AG04450 (cell line): ENCODE measurements around the gene ICAM3. TPM values are rescaled to one million over a fixed set of nuclear protein-coding genes. Genes with fewer than 3 reads are reported as not detected.
A peak's percentile ranks its signal among the peaks of the same experiment; 100 is the strongest.

ENCODE experiments used
- CTCF ChIA-PET: fragments of 300-600, 350-600 bp; formaldehyde crosslinking; extraction: SDS; loops from one replicate; lab custom pipeline; 2022; ENCODE audit warnings: antibody characterized with exemption, inconsistent platforms; lab: Charles Lee
- POLR2A ChIA-PET: fragments of 350-600 bp; formaldehyde crosslinking; extraction: SDS; loops from one replicate; lab custom pipeline; 2021; ENCODE audit warnings: antibody characterized with exemption, inconsistent platforms; lab: Yijun Ruan, JAX
- DNase-seq: peaks from one replicate; pipeline ENCODE4 v3.0.0-alpha.2; 2011; ENCODE audit warnings: low read depth, low spot score
- H3K27ac ChIP-seq: one replicate; pipeline ENCODE4 v1.5.1; 2012; ENCODE audit warnings: low read depth, low read length, control low read depth
- H3K27me3 ChIP-seq: one replicate; pipeline ENCODE4 v1.6.0; 2012; ENCODE audit warnings: low read length; ENCODE audit not compliant: control insufficient read depth, insufficient read depth
- H3K4me3 ChIP-seq: 2 replicates; pipeline ENCODE4 v1.5.1; 2011; ENCODE audit warnings: mild to moderate bottlenecking, low read depth, low read length, control low read depth
- H3K9me3 ChIP-seq: 2 replicates; pipeline ENCODE4 v1.5.1; 2012; ENCODE audit warnings: low read length; ENCODE audit not compliant: control insufficient read depth, insufficient read depth
- CTCF ChIP-seq: IDR thresholded peaks from 2 replicates; pipeline ENCODE4 v1.5.1; 2011; ENCODE audit warnings: low read depth, low read length, control low read depth, inconsistent platforms
- polyA plus RNA-seq: library from polyadenylated mRNA; depleted of rRNA; stranded (reverse); fragments of >200 nt; gene quantifications from 2 replicates; pipeline ENCODE4 v1.2.3, GENCODE V29; 2011

Gene ICAM3
- polyA plus RNA-seq, 1 experiment, result 6.7 TPM

- no peak for TF ChIP-seq CTCF
- POLR2A ChIA-PET, result interaction anchor here (0.5 to 4.1 kb wide), 6 partner anchors 8 to 45 kb away, joined by 3 to 25 read pairs (median 5); partner anchors contain the start of genes ICAM1 and RAVER1
- peak overlapping the region; percentile 31 for H3K27ac ChIP-seq
- peaks cover 16% of the 10 kb centered on the region for H3K9me3 ChIP-seq
- no peak for DNase-seq
- CTCF ChIA-PET, result interaction anchor here (0.6 to 1.8 kb wide), 4 partner anchors 17 to 666 kb away, joined by 3 to 4 read pairs (median 3); no protein-coding TSS in a partner anchor
- peak overlapping the region; percentile 63 for H3K4me3 ChIP-seq
- H3K27me3 ChIP-seq, result no peaks in the 10 kb centered on the region
Measured at GRCh38 chr19:10288662-10289166, 50.7 kb downstream of the ICAM3 start.

- Histone ChIP-seq H3K27me3 (no peaks in the 10 kb centered on the region), H3K9me3 (no peaks in the 10 kb centered on the region; the same call in 1 of the 2 replicates), H3K27ac (peak within 1 kb of the TSS; percentile 21), H3K4me3 (peak within 1 kb of the TSS; percentile 7; the same call in 1 of the 2 replicates)
- no peak for TF ChIP-seq CTCF
- ChIA-PET POLR2A (interaction anchor here (0.7 to 1.4 kb wide), 5 partner anchors 10 to 47 kb away, joined by 3 to 12 read pairs (median 5); partner anchors contain the start of genes ICAM1 and RAVER1), CTCF (interaction anchor here (0.7 to 2.1 kb wide), 4 partner anchors 18 to 161 kb away, joined by 3 to 8 read pairs (median 4); no protein-coding TSS in a partner anchor)
- DNase-seq, result no peak
Measured at GRCh38 chr19:10286803-10287737, 52.4 kb downstream of the ICAM3 start, which contains the start of gene ICAM4. Gene ICAM4, plus strand, starts transcription at chr19:10286955. Its CDS starts 58 bp downstream, at chr19:10287013.

- H3K27ac ChIP-seq, result no peak overlapping the region
- no peak overlapping the region for H3K4me3 ChIP-seq
- CTCF ChIA-PET, result interaction anchor here (1.1 to 2.1 kb wide), 3 partner anchors 16 to 132 kb away, joined by 3 to 8 read pairs (median 4); no protein-coding TSS in a partner anchor
- H3K9me3 ChIP-seq, result no peaks in the 10 kb centered on the region; the same call in 1 of the 2 replicates
- H3K27me3 ChIP-seq, result no peaks in the 10 kb centered on the region
- DNase-seq, result no peak
- TF ChIP-seq CTCF, result no peak
- POLR2A ChIA-PET, result interaction anchor here (1.2 to 1.4 kb wide), 3 partner anchors 8 to 49 kb away, joined by 5 to 12 read pairs (median 11); partner anchors contain the start of genes ICAM1 and RAVER1
Measured at GRCh38 chr19:10285393-10285792, 54.0 kb downstream of the ICAM3 start.

- no peak overlapping the region for H3K27ac ChIP-seq
- CTCF ChIA-PET, result interaction anchor here (2.1 kb wide), 1 partner anchor 104 kb away, joined by 8 read pairs; no protein-coding TSS in a partner anchor
- TF ChIP-seq CTCF, result no peak
Measured at GRCh38 chr19:10284960-10285278, 54.5 kb downstream of the ICAM3 start.

More at GRCh38 chr19:10284960-10285278, 54.5 kb downstream of the ICAM3 start:
- Histone ChIP-seq H3K9me3 (no peaks in the 10 kb centered on the region; the same call in 1 of the 2 replicates), H3K4me3 (no peak overlapping the region), H3K27me3 (no peaks in the 10 kb centered on the region)
- DNase-seq, result no peak
- POLR2A ChIA-PET, result no interaction called here
